GM18502 (cell line): ENCODE measurements around the gene DEPDC4.
"Not testable (repeated sequence)": the region's sequence is repeated elsewhere in the genome, so short reads cannot be mapped to it uniquely, and the experiment has no call there.

Experiments used
- ATAC-seq: cut with Tn5 transposase; IDR thresholded peaks from one replicate; pipeline ENCODE4 v1.9.1; 2021; ENCODE audit warnings: mild to moderate bottlenecking; ENCODE audit not compliant: unreplicated experiment, poor library complexity

The DEPDC4 gene

DNA sequence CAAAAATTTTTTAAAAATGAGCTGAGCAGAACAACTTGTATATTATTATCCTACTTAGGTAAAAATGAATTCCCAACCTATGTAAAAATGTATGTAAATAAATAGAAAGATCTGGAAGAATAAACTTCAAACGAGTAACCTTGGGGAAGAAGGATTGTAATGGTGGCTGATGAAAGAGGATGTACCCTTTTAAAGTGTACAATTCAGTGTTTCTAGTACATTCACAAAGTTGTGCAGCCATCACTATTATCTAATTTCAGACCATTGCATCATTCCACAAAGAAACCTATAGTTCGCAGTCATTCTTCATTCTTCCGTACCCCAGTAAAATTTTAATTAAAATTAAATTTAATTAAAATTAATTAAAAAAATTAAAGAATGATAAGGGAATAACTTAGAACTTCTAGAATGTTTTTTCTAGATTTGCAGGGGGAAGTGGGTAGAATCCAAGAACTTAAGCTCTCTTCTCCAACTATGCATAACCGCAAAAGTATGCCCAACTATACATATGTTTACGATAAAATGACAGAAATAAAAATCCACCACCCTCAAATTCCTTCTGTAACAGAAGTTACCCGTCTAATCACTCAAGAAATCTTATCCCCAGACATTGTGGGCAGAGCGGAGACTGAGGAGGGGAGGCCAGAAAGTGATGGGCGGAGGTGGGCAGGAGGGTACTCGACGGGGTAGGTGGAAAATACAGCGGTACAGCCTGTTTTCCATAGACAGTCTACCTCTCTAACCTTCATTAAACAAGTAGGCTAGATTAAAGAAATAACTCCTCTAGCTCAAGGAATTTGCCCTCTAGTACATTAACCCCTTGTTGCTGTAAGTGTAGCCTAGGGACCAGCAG, 921 bp downstream of the DEPDC4 start:
- peak; percentile 19 for ATAC-seq

DNA sequence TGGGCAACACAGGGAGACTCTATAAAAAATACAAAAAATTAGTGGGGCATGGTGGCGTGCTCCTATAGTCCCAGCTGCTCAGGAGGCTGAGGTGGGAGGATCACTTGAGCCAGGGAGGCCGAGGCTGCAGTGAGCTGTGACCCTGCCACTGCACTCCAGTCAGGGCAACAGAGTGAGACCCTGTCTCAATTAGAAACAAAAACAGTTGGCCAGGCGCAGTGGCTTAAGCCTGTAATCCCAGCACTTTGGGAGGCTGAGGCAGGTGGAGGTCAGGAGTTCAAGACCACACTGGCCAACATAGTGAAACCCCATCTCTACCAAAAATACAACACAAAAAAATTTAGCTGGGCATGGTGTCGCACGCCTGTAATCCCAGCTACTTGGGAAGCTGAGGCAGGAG, 1.8 kb downstream of the DEPDC4 start:
- not testable (repeated sequence) for ATAC-seq

DNA sequence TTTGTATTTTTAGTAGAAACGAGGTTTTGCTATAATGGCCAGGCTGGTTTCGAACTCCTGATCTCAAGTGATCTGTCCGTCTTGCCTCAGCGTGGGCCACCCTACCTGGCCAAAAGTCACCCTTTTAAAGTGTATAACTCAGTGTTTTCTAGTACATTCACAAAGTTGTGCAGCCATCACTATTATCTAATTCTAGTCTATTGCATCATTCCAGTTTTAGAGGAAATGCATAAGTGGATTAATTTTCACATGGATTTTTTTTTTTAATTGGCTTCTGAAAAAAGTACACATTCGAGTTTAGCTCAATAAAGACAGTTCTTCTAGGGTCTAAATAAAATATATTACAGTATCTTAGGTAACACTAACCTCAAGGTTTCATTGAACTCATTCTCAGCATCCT, 3.7 kb downstream of the DEPDC4 start:
- no peak for ATAC-seq

DNA sequence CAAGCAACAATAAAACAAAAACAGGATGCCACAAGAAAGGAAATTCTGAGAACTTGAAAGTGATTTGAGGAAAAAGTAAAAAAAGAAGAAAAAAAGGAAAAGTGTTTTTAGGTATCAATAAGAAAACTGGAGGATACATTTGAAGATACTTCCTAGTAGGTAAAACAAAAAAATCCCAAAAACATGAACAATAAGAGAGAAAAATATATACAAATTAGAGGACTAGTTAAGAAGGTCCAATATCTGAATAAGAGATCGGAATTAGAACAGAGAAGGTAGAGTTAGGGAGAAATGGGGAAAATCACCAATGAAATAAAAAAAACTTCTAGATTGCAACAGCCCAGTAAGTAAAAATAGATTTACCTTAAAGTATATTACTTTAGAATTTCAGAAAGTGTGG, 8.8 kb downstream of the DEPDC4 start:
- ATAC-seq: no peak

DNA sequence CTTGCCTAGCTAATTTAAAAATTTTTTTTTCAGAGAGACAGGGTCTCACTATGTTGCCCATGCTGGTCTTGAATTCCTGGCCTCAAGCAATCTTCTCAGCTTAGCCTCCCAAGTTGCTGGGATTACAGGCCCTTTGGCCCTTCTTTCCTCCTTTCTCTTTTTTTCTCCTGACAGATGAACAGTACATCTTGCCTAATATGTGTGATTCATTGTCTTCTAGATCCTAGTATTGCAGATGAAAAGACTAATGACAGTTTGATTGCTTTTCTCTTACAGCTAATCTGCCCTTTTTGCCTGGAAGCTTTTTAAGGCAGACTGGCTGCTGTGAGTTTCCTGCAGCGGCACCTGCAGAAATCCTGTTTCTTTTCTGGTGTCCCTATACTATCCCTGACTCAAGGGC, 12.0 kb downstream of the DEPDC4 start:
- ATAC-seq: no peak

DNA sequence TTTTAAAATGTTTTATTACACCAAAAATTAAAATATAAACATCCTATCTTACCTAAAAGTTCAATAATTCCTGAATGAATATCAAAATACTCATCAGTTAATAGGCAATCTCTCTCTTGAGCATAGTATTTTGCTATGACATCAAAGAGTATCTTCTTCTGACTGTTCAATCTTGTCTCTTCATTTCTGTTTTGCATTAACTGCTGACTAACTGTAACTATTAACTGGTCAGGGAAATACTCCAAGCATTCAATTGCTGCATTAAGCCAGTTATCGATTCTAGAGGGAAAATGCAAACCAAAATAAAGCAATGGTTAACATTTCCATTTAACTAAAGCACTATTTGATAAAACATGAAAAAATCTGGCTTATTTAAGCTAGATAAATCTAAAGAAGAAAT, 13.4 kb downstream of the DEPDC4 start:
- no peak for ATAC-seq

DNA sequence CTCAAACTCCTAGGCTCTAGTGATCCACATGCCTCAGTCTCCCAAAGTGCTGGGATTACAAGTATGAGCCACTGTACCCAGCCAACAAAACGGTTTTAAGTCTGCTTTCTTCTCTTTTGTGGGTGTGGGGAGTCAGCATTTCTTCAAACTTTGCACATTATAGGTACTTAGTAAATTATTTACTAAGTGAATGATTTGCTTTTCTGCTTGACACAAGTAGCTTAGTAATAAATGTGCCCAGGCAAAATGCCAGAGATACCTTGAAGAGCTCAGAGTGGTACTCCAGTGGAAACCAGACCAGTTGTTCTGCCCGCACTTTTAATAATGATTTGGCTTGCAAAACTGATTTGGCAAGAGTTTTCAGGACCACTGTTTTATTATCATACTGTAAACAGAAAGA, 15.0 kb downstream of the DEPDC4 start:
- ATAC-seq: no peak

DNA sequence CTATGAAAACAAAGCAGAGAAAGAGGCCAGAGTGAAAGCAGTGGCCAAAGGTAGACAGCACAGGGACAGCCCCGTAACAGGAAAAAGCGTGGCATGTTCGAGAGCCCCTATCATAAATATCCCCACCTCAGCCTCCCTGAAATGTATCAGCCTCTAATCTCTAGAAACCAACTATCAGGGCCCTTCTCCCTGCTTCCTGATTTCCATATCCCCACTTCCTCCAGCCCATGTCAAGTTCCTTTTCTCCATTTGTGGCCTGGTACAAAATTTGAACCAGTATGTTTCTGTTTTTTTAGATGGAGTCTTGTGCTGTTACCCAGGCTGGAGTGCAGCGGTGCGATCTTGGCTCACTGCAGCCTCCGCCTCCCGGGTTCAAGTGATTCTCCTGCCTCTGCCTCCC, 16.9 kb downstream of the DEPDC4 start:
- ATAC-seq: no peak

DNA sequence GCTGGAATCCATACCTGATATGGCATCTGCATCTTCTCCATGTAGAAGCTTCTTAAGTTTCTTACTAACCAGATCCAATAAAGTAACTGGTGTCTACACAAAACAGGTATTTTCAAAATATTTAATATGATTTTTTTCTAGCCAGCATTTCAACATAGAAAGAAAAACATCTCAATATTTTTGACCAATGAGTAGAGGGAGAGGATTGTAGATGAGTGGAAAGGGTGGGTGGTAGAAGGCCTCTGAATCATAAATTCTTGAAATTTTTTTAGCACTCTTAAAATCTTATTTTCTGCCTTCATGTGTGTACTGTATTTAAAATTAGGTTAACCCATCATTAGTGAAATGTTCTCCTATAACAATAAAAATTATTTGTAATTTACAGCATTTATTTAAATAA, 18.0 kb downstream of the DEPDC4 start:
- no peak for ATAC-seq

DNA sequence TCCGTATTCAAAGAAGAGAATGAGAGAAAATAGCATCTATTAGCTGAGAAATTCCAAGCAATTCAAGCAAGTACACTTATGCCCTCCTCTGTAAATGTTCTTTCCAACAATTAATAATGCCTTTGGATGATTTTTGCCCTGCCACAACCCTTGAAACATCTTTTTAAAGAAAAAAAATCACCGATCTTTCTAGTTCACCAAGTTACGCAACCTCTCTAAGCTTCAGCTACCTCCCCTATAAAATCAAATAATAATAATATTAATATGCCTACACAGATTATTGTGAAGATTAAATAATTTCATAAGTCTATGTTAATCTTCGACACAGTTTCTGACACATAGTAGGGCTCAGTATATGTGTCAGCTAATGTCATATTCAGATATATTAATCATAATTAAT, 19.1 kb downstream of the DEPDC4 start:
- no peak for ATAC-seq

DNA sequence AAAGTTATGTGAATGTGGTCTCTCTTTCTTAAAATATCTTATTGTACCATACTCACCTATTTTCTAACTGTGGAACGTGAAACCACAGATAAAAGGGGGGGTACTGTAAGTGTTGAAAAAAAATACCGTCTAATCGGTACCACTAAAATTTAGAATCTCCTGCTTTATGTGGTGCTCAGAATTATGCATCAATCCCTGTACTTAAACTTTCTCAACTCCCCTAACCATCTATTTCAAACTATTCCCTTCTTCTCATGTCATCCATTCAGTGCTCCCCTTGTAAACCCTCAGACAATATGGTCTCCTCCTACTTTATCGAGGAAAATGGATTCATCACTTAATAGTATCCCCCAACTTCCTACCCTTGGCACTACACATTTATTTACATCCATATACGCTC, 23.7 kb downstream of the DEPDC4 start:
- no peak for ATAC-seq

DNA sequence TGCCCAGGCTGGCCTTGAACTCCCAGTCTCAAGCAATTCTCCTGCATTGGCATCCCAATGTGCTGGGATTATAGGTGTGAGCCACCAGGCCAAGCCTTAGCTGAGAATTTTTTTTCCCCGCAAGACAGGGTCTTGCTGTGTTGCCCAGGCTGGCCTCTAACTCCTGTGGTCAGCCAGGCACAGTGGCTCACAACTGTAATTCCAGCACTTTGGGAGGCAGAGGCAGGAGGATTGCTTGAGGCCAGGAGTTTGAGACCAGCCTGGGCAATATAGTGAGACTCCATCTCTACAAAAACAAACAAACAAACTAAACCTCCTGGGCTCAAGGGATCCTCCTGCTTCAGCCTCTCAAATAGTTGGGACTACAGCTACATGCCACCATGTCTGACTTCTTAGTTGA, 27.3 kb downstream of the DEPDC4 start:
- ATAC-seq: no peak

DNA sequence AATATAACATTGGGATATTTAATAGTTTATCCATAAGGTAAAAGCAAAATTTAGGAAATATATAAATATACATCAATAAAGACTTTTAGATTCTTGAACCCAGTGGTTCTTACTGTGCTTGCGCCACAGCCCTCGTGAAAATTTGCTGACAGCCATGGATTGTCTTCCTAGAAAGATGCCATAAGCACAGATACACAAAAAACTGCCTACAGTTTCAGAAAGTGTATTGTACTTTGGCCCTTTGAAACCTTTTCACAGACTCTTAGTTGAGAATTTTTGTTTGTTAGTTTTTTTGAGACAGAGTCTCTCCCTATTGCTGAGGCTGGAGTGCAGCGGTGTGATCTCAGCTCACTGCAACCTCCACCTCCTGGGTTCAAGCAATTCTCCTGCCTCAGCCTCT, 28.1 kb downstream of the DEPDC4 start:
- no peak for ATAC-seq

DNA sequence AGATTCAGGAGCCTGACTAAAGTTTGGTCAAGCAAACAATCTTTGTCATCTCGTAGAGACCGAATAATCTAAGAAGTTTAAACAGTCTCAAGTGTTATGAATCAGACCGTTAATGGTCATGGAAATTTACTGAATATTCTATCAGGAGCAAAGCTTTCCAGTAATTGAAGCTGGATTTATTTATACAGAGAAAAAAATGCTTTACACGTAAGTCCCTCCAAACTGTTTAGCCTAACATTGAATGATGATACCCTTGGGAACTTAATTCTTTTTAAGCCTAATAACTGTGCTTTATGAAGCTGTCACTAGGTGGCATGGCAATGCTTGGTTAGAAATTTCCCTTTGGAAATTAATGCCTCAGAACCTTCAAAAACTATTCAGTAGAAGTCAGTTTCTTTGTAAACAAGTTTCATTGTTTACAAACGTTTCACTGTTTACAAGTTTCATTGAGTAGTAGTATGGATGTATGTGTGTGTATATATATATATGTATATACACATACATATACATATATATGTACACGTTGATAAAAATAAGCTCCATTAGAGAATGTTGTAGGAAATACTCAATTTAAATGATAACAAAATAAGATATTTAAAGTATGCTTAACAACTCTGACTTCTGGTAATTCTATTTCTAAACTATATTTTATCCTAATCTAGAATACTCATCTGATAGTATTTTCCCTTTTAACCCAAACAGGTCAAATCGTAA, 32.1 kb downstream of the DEPDC4 start:
- ATAC-seq: peak; percentile 68

DNA sequence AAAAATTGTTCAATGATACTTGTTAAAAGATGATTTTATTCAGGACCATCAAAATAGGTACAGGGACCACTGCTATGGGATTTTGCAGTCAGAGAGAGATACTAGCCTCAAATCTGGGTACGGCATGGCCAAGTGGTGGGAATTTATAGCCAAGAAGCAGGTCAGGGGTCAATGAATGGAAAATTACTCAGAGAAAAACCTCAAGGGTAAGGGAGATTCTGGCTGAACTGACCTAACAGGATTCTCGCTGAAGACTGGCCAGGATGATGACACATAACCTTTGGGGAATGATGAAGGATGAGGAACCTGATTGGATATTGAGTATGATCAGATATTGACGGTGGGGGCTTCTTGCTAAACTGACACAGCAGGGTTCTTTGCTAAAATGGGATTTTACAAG, 32.7 kb downstream of the DEPDC4 start:
- no peak for ATAC-seq

DNA sequence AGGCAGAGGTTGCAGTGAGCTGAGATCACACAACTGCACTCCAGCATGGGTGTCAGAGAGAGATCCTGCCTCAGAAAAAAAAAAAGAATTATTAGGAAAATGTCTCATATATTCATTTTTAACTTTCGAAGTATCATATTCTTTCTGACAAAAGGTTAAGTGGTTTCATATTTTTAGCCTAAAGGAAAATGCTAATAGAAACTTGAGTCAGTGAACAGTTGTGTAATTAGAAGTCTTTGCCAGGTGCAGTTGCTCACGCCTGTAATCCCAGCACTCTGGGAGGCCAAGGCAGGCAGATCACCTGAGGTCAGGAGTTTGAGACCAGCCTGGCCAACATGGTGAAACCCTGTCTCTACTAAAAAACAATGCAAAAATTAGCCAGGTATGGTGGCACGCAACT, 35.0 kb downstream of the DEPDC4 start:
- not testable (repeated sequence) for ATAC-seq

DNA sequence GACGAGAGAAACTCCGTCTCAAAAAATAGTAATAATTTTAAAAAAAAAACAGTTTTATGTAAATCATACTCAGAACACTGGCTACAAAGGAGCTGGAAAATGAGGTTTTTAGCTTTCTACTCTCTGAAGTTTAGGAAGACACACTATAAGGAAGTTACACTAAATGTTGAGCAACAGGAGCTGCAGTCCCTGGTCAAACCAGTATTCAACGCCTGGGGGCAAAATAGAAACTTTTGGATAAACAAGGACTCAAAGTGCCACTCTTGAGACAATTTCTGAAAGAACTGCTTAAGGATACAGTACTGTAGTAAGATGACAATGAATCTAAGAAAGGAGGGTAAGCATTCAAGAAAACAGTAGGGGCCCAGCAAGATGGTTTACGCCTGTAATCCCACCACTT, 37.0 kb downstream of the DEPDC4 start:
- no peak for ATAC-seq

DNA sequence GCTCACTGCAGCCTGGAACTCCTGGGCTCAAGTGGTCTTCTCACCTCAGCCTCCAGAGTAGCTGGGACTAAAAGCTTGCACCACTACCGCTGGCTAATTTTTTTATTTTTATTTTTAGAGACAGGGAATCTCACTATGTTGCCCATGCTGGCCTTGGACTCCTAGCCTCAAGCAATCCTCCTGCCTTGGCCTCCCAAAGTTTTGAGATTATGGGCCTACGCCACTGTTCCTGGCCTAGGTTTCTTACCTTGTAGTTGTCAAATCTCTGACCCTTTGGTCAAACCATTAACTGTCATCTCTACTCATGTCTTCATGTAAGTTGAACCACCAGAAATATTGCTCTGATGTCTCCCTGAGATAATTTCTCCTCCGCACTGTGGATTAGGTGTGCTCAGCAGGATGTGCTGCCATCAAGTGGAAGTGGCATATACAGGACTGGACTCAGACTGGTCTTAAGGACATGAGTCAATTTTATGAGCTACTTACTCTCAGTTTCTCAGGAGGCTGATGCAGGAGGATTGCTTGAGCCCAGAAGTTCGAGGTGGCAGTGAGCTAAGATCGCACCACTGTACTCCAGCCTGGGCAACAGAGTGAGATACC, 37.7 kb downstream of the DEPDC4 start:
- ATAC-seq: no peak

DNA sequence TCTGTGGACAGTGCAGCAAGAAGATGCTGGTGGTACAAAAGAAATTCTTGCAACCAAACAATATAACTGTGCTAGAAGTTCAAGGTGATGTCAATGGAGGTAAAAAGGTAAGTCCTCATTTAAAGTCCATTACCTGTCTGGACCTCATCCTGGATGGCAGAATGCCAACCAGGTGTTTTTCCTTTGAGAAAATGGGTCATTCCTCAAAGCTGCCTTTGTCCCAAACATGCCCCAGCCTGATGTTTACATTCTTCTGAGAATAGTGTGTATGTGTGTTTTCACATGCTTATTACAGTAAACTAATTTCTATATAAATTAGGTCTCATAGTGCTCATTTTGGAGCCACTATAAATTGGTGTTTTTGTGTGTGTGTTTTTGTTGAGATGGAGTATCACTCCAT, 41.4 kb downstream of the DEPDC4 start:
- no peak for ATAC-seq

DNA sequence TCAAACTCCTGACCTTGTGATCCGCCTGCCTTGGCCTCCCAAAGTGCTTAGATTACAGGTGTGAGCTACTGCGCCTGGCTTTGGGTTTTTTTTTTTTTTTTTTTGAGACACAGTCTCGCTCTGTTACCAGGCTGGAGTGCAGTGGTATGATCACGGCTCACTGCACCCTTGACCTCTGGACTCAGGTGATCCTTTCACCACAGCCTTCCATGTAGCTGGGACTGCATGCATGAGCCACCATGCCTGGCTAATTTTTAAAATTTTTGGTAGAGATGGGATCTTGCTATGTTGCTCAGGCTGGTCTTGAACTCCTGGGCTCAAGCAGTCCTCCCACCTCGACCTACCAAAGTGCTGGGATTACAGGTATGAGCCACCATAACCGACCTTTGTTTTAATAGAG, 44.7 kb downstream of the DEPDC4 start:
- not testable (repeated sequence) for ATAC-seq

DNA sequence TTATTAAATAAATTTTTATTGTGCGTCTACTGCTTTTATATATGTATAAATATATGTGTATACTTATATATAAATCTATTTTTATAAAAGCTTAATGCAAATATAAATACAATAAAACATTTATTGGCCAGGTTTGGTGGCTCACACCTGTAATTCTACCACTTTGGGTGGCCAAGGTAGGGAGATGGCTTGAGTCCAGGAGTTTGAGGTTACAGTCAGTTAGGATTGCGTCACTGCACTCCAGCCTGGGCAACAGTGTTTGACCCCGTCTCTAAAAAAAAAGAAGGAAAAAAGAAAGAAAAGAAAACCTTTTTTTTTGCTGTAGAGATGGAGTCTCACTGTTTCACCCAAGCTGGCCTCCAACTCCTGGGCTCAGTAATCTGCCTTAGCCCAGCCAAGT, 45.4 kb downstream of the DEPDC4 start:
- no peak for ATAC-seq
